Mucosa of descending colon (tissue), 3 donors: ENCODE measurements around the gene HOXD13. TPM values are rescaled to one million over a fixed set of nuclear protein-coding genes. Genes with fewer than 3 reads are reported as not detected.

ENCODE experiments used
- ATAC-seq: fragments of 200-7000 bp; cut with Tn5 transposase; one replicate; pipeline ENCODE4 v1.9.1; 2020; ENCODE audit warnings: mild to moderate bottlenecking, moderate library complexity
- DNase-seq, 3 donors: peaks; one replicate each; pipeline ENCODE4 v3.0.0-alpha.2; 2020
- H3K36me3 ChIP-seq: fragments of 200-600 bp; one replicate; pipeline ENCODE4 v1.8.0; 2021; ENCODE audit warnings: low read depth, mild to moderate bottlenecking
- H3K4me1 ChIP-seq: fragments of 200-600 bp; one replicate; pipeline ENCODE4 v1.8.0; 2021; ENCODE audit warnings: low read depth, mild to moderate bottlenecking
- H3K4me3 ChIP-seq: fragments of 200-600 bp; one replicate; pipeline ENCODE4 v1.8.0; 2021; ENCODE audit warnings: mild to moderate bottlenecking
- H3K9me3 ChIP-seq: fragments of 200-600 bp; one replicate; pipeline ENCODE4 v1.8.0; 2021; ENCODE audit warnings: mild to moderate bottlenecking
- CTCF ChIP-seq: fragments of 200-600 bp; IDR thresholded peaks from one replicate; pipeline ENCODE4 v1.8.0; 2022; ENCODE audit warnings: antibody characterized with exemption, mild to moderate bottlenecking
- intact Hi-C, 2 donors: fragments of 100-400 bp; cut with DNase I in 1 of 2; cut with micrococcal nuclease in 1 of 2; formaldehyde crosslinking; loops; one replicate each; pipeline versions ENCODE4 v1.11.0 to v1.11.1; 2022; cut with DNase I, micrococcal nuclease
- total RNA-seq, 3 donors: library from RNA; stranded (reverse); fragmentation: NEBNext Ultra II Directional in 2 of 3; extraction: Animal tissue kit (Norgen Biotek cat#: 25700) in 2 of 3; gene quantifications; one replicate each; pipeline versions ENCODE4 v1.2.1 to v1.2.4, GENCODE V29; 2021 to 2023
- donor health status: DM: no; HTN: no; CAD: no; lungs with moderate emphysema.
- donor health status: DM: no; HTN: no; CAD: no.
- donor health status: DM: no; HTN: yes; CAD: no.

Gene HOXD13
- total RNA-seq, 3 donors from 2014 or later: 1.1 to 1.5 TPM; not detected in 1

GRCh38 chr2:176101216-176101830 lies 8.8 kb downstream of the HOXD13 start:
- Histone ChIP-seq H3K36me3 (no peaks in the 10 kb centered on the region), H3K9me3 (no peaks in the 10 kb centered on the region), H3K4me3 (no peak overlapping the region), H3K4me1 (peaks cover 22% of the 10 kb centered on the region)
- TF ChIP-seq CTCF: no peak
- ATAC-seq (no peak), DNase-seq (no peak)
- intact Hi-C loops: no loop called here

GRCh38 chr2:176101842-176102241 lies 9.3 kb downstream of the HOXD13 start:
- no peaks in the 10 kb centered on the region for H3K36me3 ChIP-seq
- no peaks in the 10 kb centered on the region for H3K9me3 ChIP-seq
- intact Hi-C loops: no loop called here
- peaks cover 22% of the 10 kb centered on the region for H3K4me1 ChIP-seq
- ATAC-seq (no peak), DNase-seq (no peak)
- no peak overlapping the region for H3K4me3 ChIP-seq
- TF ChIP-seq CTCF: no peak

- DNase-seq (no peak), ATAC-seq (no peak)
- Histone ChIP-seq H3K36me3 (no peaks in the 10 kb centered on the region), H3K4me3 (no peak overlapping the region), H3K4me1 (peaks cover 20% of the 10 kb centered on the region), H3K9me3 (no peaks in the 10 kb centered on the region)
- intact Hi-C loops: no loop called here
- no peak for TF ChIP-seq CTCF
Observed at GRCh38 chr2:176102309-176102866, 9.9 kb downstream of the HOXD13 start.

- TF ChIP-seq CTCF: no peak
- intact Hi-C loops: no loop called here
- Histone ChIP-seq H3K4me1 (peaks cover 20% of the 10 kb centered on the region), H3K9me3 (no peaks in the 10 kb centered on the region), H3K36me3 (no peaks in the 10 kb centered on the region), H3K4me3 (no peak overlapping the region)
- DNase-seq: no peak
- ATAC-seq: no peak
Observed at GRCh38 chr2:176103194-176103593, 10.7 kb downstream of the HOXD13 start.

GRCh38 chr2:176103742-176104315 lies 11.3 kb downstream of the HOXD13 start:
- intact Hi-C loops: no loop called here
- H3K36me3 ChIP-seq: no peaks in the 10 kb centered on the region
- ATAC-seq (no peak), DNase-seq (peak in 1 of 3 donors; percentile 29)
- TF ChIP-seq CTCF: no peak
- H3K4me3 ChIP-seq: no peak overlapping the region
- no peaks in the 10 kb centered on the region for H3K9me3 ChIP-seq
- H3K4me1 ChIP-seq: peaks cover 23% of the 10 kb centered on the region
